ENCODE results near the gene LARP7. TPM values are rescaled to one million over a fixed set of nuclear protein-coding genes. Genes with fewer than 3 reads are reported as not detected.
A peak's percentile ranks its signal among the peaks of the same experiment; 100 is the strongest.
"Not testable (repeated sequence)": the region's sequence is repeated elsewhere in the genome, so short reads cannot be mapped to it uniquely, and the experiment has no call there.

Gene LARP7
- total and polyA plus RNA-seq, 4 donors = 38.6 to 73.0 (median 44.9) TPM

GRCh38 chr4:112616984-112617383 is 20.0 kb upstream of the LARP7 start:
- no peak overlapping the region for H3K4me3 ChIP-seq (ENCODE audit: low read length in 2 of 2)
- no peaks in the 10 kb centered on the region for H3K27me3 ChIP-seq (ENCODE audit: control insufficient read depth in 1 of 2, insufficient read depth in 2 of 2, low read length in 1 of 2)
- no peaks in the 10 kb centered on the region for H3K9me3 ChIP-seq (ENCODE audit: control insufficient read depth, low read length)
- H3K4me1 ChIP-seq (ENCODE audit: control insufficient read depth in 1 of 2, insufficient read depth in 2 of 2, low read length in 2 of 2) = no peaks in the 10 kb centered on the region
- 92 to 94% methylated on average over 2 of the region's 2 CpGs for WGBS, 2 donors
- ATAC-seq (ENCODE audit: low FRiP score) = no peak
- no peak overlapping the region for H3K27ac ChIP-seq (ENCODE audit: low read depth in 1 of 2, low read length in 2 of 2)
- intact Hi-C loops (cut with DNase I) = no loop called here
- no peak for DNase-seq
- H3K36me3 ChIP-seq (ENCODE audit: control insufficient read depth in 1 of 2, insufficient read depth in 2 of 2, low read length in 1 of 2) = no peaks in the 10 kb centered on the region

- no peaks in the 10 kb centered on the region for H3K27me3 ChIP-seq (ENCODE audit: control insufficient read depth in 1 of 2, insufficient read depth in 2 of 2, low read length in 1 of 2)
- no peak for ATAC-seq (ENCODE audit: low FRiP score)
- no peaks in the 10 kb centered on the region for H3K4me1 ChIP-seq (ENCODE audit: control insufficient read depth in 1 of 2, insufficient read depth in 2 of 2, low read length in 2 of 2)
- intact Hi-C loops (cut with DNase I) = no loop called here
- H3K36me3 ChIP-seq (ENCODE audit: control insufficient read depth in 1 of 2, insufficient read depth in 2 of 2, low read length in 1 of 2) = no peaks in the 10 kb centered on the region
- no peak overlapping the region for H3K4me3 ChIP-seq (ENCODE audit: low read length in 2 of 2)
- no peak overlapping the region for H3K27ac ChIP-seq (ENCODE audit: low read depth in 1 of 2, low read length in 2 of 2)
- no peaks in the 10 kb centered on the region for H3K9me3 ChIP-seq (ENCODE audit: control insufficient read depth, low read length)
- whole genome bisulfite sequencing, 2 donors = 83 to 84% methylated on average over 4 of the region's 4 CpGs
- no peak for DNase-seq
These were observed 10.7 kb upstream of the LARP7 start for GRCh38 chr4:112626228-112626627.

- no peak overlapping the region for H3K27ac ChIP-seq (ENCODE audit: low read depth in 1 of 2, low read length in 2 of 2)
- no peaks in the 10 kb centered on the region for H3K4me1 ChIP-seq (ENCODE audit: control insufficient read depth in 1 of 2, insufficient read depth in 2 of 2, low read length in 2 of 2)
- H3K9me3 ChIP-seq (ENCODE audit: control insufficient read depth, low read length) = no peaks in the 10 kb centered on the region
- no peak overlapping the region for H3K4me3 ChIP-seq (ENCODE audit: low read length in 2 of 2)
- no peaks in the 10 kb centered on the region for H3K27me3 ChIP-seq (ENCODE audit: control insufficient read depth in 1 of 2, insufficient read depth in 2 of 2, low read length in 1 of 2)
- ATAC-seq (ENCODE audit: low FRiP score) (no peak), DNase-seq (no peak)
- intact Hi-C loops (cut with DNase I) = loop anchor here (1.0 to 5.0 kb wide), 3 partner anchors 129 to 304 kb away; no protein-coding TSS in a partner anchor
- no peaks in the 10 kb centered on the region for H3K36me3 ChIP-seq (ENCODE audit: control insufficient read depth in 1 of 2, insufficient read depth in 2 of 2, low read length in 1 of 2)
- WGBS, 2 donors = 26 to 32% methylated on average over 4 of the region's 4 CpGs
These were observed 3.3 kb upstream of the LARP7 start for GRCh38 chr4:112633477-112634235.

DNA sequence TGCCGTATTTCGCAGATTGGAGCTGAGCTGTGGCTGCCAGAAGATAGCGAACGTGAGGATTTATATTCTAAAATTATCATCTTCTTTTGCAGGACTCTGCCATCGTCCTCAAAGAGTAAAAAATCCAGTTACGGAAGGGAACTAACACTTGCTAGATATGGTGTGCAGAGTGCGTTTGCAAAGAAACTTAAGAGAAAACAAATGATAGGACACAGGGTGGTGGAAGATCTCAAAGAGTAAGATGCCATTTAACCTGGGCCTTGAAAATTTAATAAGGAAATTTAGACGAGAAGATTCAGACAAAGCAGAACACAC is 566 bp downstream of the LARP7 start:
- intact Hi-C loops (cut with DNase I) = loop anchor here in 1 of 2 donors (5.0 kb wide), 1 partner anchor 300 kb away; no protein-coding TSS in a partner anchor
- H3K36me3 ChIP-seq (ENCODE audit: control insufficient read depth in 1 of 2, insufficient read depth in 2 of 2, low read length in 1 of 2) = no peaks in the 10 kb centered on the region
- ATAC-seq (ENCODE audit: low FRiP score) (peak; percentile 1), DNase-seq (no peak)
- H3K9me3 ChIP-seq (ENCODE audit: control insufficient read depth, low read length) = no peaks in the 10 kb centered on the region
- WGBS, 2 donors = 0 to 1% methylated on average over 8 of the region's 8 CpGs
- H3K4me3 ChIP-seq (ENCODE audit: low read length in 2 of 2) = peak overlapping the region; percentile 92
- peak overlapping the region; percentile 42 to 85 for H3K27ac ChIP-seq (ENCODE audit: low read depth in 1 of 2, low read length in 2 of 2)
- no peaks in the 10 kb centered on the region for H3K27me3 ChIP-seq (ENCODE audit: control insufficient read depth in 1 of 2, insufficient read depth in 2 of 2, low read length in 1 of 2)
- peaks cover 0 to 2% of the 10 kb centered on the region in 2 donors for H3K4me1 ChIP-seq (ENCODE audit: control insufficient read depth in 1 of 2, insufficient read depth in 2 of 2, low read length in 2 of 2)

- Histone ChIP-seq H3K27me3 (ENCODE audit: control insufficient read depth in 1 of 2, insufficient read depth in 2 of 2, low read length in 1 of 2) (peaks cover 0 to 2% of the 10 kb centered on the region in 2 donors), H3K4me3 (ENCODE audit: low read length in 2 of 2) (no peak overlapping the region), H3K9me3 (ENCODE audit: control insufficient read depth, low read length) (no peaks in the 10 kb centered on the region), H3K27ac (ENCODE audit: low read depth in 1 of 2, low read length in 2 of 2) (no peak overlapping the region), H3K36me3 (ENCODE audit: control insufficient read depth in 1 of 2, insufficient read depth in 2 of 2, low read length in 1 of 2) (peaks cover 0 to 3% of the 10 kb centered on the region in 2 donors), H3K4me1 (ENCODE audit: control insufficient read depth in 1 of 2, insufficient read depth in 2 of 2, low read length in 2 of 2) (peaks cover 0 to 2% of the 10 kb centered on the region in 2 donors)
- WGBS, 2 donors = 77 to 88% methylated on average over 2 of the region's 2 CpGs
- no peak for DNase-seq
- intact Hi-C loops (cut with DNase I) = no loop called here
- no peak for ATAC-seq (ENCODE audit: low FRiP score)
These were observed 5.6 kb downstream of the LARP7 start for GRCh38 chr4:112642526-112642925.

DNA sequence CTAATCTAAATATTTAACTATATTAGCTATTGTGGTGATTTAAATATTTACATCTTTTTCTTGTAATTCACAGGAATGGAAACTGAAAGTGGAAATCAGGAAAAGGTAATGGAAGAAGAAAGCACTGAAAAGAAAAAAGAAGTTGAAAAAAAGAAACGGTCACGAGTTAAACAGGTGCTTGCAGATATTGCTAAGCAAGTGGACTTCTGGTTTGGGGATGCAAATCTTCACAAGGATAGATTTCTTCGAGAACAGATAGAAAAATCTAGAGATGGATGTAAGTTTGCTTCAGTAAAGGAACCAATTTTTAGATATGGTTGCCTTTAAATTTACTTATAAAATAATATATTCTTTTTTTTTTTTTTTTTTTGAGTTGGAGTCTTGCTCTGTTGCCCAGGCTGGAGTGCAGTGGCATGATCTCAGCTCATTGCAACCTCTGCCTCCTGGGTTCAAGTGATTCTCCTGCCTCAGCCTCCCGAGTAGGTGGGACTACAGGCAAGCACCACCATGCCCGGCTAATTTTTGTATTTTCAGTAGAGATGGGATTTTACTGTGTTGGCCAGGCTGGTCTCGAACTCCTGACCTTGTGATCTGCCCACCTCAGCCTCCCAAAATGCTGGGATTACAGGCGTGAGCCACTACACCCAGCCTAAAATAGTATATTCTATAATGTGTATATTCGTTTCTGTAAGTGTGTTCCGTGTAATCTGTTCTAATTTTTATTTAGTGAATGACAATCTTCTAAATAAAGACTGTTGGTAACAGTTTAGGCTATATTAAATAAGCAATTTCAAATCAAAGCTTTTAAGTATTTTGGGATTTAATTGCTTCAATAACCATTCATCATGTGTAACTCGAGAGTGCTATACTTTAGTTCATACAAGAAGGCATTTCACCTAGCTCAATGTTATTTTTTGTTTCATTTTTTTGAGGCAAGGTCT is 7.9 kb downstream of the LARP7 start:
- H3K27ac ChIP-seq (ENCODE audit: low read depth in 1 of 2, low read length in 2 of 2); H3K36me3 ChIP-seq (ENCODE audit: control insufficient read depth in 1 of 2, insufficient read depth in 2 of 2, low read length in 1 of 2); intact Hi-C loops (cut with DNase I); ATAC-seq (ENCODE audit: low FRiP score); H3K4me1 ChIP-seq (ENCODE audit: control insufficient read depth in 1 of 2, insufficient read depth in 2 of 2, low read length in 2 of 2); H3K4me3 ChIP-seq (ENCODE audit: low read length in 2 of 2); H3K9me3 ChIP-seq (ENCODE audit: control insufficient read depth, low read length); H3K27me3 ChIP-seq (ENCODE audit: control insufficient read depth in 1 of 2, insufficient read depth in 2 of 2, low read length in 1 of 2); DNase-seq: not testable (repeated sequence)
- 86 to 88% methylated on average over 10 of the region's 10 CpGs for WGBS, 2 donors

GRCh38 chr4:112645541-112646329 is 8.8 kb downstream of the LARP7 start:
- no peak overlapping the region for H3K4me3 ChIP-seq (ENCODE audit: low read length in 2 of 2)
- peaks cover 0 to 2% of the 10 kb centered on the region in 2 donors for H3K27me3 ChIP-seq (ENCODE audit: control insufficient read depth in 1 of 2, insufficient read depth in 2 of 2, low read length in 1 of 2)
- no peak for ATAC-seq (ENCODE audit: low FRiP score)
- no peak for DNase-seq
- H3K36me3 ChIP-seq (ENCODE audit: control insufficient read depth in 1 of 2, insufficient read depth in 2 of 2, low read length in 1 of 2) = peaks cover 5 to 9% of the 10 kb centered on the region in 2 donors
- no peaks in the 10 kb centered on the region for H3K4me1 ChIP-seq (ENCODE audit: control insufficient read depth in 1 of 2, insufficient read depth in 2 of 2, low read length in 2 of 2)
- intact Hi-C loops (cut with DNase I) = no loop called here
- H3K9me3 ChIP-seq (ENCODE audit: control insufficient read depth, low read length) = no peaks in the 10 kb centered on the region
- 62 to 67% methylated on average over 8 of the region's 8 CpGs for WGBS, 2 donors
- H3K27ac ChIP-seq (ENCODE audit: low read depth in 1 of 2, low read length in 2 of 2) = no peak overlapping the region
